Skin of body (tissue), 2 donors: ENCODE results near the gene HADHA. TPM values are rescaled to one million over a fixed set of nuclear protein-coding genes. Genes with fewer than 3 reads are reported as not detected.
"Not testable (repeated sequence)": the region's sequence is repeated elsewhere in the genome, so short reads cannot be mapped to it uniquely, and the experiment has no call there.

Experiments used
- DNase-seq: peaks from one replicate; lab custom pipeline; 2025; lab: John Stamatoyannopoulos, UW
- total RNA-seq: library from RNA; depleted of rRNA; stranded (reverse); fragments of >200 nt; gene quantifications from one replicate; pipeline ENCODE4 v1.2.3, GENCODE V29; 2014

HADHA gene
- total RNA-seq, 1 donor from 2014 or later: 136 TPM

- DNase-seq: no peak
These were observed 68.8 kb downstream of the HADHA start for GRCh38 chr2:26175466-26176278.

- no peak for DNase-seq
These were observed 69.6 kb downstream of the HADHA start for GRCh38 chr2:26174691-26175465.

GRCh38 chr2:26173776-26174482, 70.5 kb downstream of the HADHA start:
- DNase-seq: no peak

- no peak for DNase-seq
These were observed 71.3 kb downstream of the HADHA start, which contains the start of gene GAREM2 for GRCh38 chr2:26172871-26173775. Gene GAREM2 (plus strand): TSS chr2:26173088. CDS start chr2:26173221, 133 bp downstream.

- DNase-seq: no peak
These were observed 72.1 kb downstream of the HADHA start for GRCh38 chr2:26172189-26172870.

GRCh38 chr2:26170795-26171194, 73.6 kb downstream of the HADHA start:
- no peak for DNase-seq

GRCh38 chr2:26169681-26170414, 74.6 kb downstream of the HADHA start:
- no peak for DNase-seq

- no peak for DNase-seq
These were observed 75.2 kb downstream of the HADHA start for GRCh38 chr2:26169226-26169625.

GRCh38 chr2:26168785-26169184, 75.6 kb downstream of the HADHA start:
- DNase-seq: no peak

- not testable (repeated sequence) for DNase-seq
These were observed 77.9 kb downstream of the HADHA start for GRCh38 chr2:26166541-26166940.

- DNase-seq: no peak
These were observed 79.0 kb downstream of the HADHA start for GRCh38 chr2:26165403-26165802.

- DNase-seq: no peak
These were observed 79.7 kb downstream of the HADHA start for GRCh38 chr2:26164641-26165211.

GRCh38 chr2:26164231-26164630, 80.2 kb downstream of the HADHA start:
- DNase-seq: no peak

- no peak for DNase-seq
These were observed 81.5 kb downstream of the HADHA start for GRCh38 chr2:26162963-26163362.

GRCh38 chr2:26161926-26162325, 82.5 kb downstream of the HADHA start:
- DNase-seq: no peak

GRCh38 chr2:26157580-26157979, 86.9 kb downstream of the HADHA start:
- no peak for DNase-seq

GRCh38 chr2:26150243-26150642, 94.2 kb downstream of the HADHA start:
- DNase-seq: no peak

- no peak for DNase-seq
These were observed 95.9 kb downstream of the HADHA start for GRCh38 chr2:26148501-26148900.
